H9 (cell line): ENCODE results near the gene HMGXB4. TPM values are rescaled to one million over a fixed set of nuclear protein-coding genes. Genes with fewer than 3 reads are reported as not detected.

Experiments used
- DNase-seq: peaks from one replicate; pipeline ENCODE4 v3.0.0-alpha.2; 2017
- H2AFZ ChIP-seq: one replicate; pipeline ENCODE4 v1.6.1; 2013; ENCODE audit warnings: mild to moderate bottlenecking, low read length, control low read depth, moderate library complexity
- H2AK5ac ChIP-seq: 2 replicates; pipeline ENCODE4 v1.6.1; 2013; ENCODE audit warnings: low read length, control low read depth, mixed read lengths; ENCODE audit not compliant: insufficient read length
- H2BK120ac ChIP-seq: one replicate; pipeline ENCODE4 v1.6.1; 2013; ENCODE audit warnings: low read depth, mild to moderate bottlenecking, low read length, control low read depth, inconsistent platforms; ENCODE audit not compliant: poor library complexity, severe bottlenecking
- H2BK12ac ChIP-seq: 2 replicates; pipeline ENCODE4 v1.6.1; 2013; ENCODE audit warnings: low read length, control low read depth, mixed read lengths, low read depth; ENCODE audit not compliant: insufficient read length
- H2BK15ac ChIP-seq: 2 replicates; pipeline ENCODE4 v1.6.1; 2013; ENCODE audit warnings: low read depth, low read length, control low read depth
- H2BK20ac ChIP-seq: one replicate; pipeline ENCODE4 v1.6.1; 2013; ENCODE audit warnings: low read depth, mild to moderate bottlenecking, low read length, control low read depth, inconsistent platforms; ENCODE audit not compliant: poor library complexity, severe bottlenecking
- H2BK5ac ChIP-seq: 2 replicates; pipeline ENCODE4 v1.6.1; 2013; ENCODE audit warnings: low read length, control low read depth, mixed read lengths; ENCODE audit not compliant: insufficient read length
- H3K14ac ChIP-seq: 2 replicates; pipeline ENCODE4 v1.6.1; 2013; ENCODE audit warnings: low read length, control low read depth; ENCODE audit not compliant: insufficient read depth
- H3K18ac ChIP-seq: 2 replicates; pipeline ENCODE4 v1.6.1; 2013; ENCODE audit warnings: low read depth, mild to moderate bottlenecking, mixed read lengths, low read length, control low read depth; ENCODE audit not compliant: insufficient read length
- H3K23ac ChIP-seq: 2 replicates; pipeline ENCODE4 v1.6.1; 2013; ENCODE audit warnings: low read length, control low read depth, mixed read lengths, low read depth; ENCODE audit not compliant: insufficient read length
- H3K23me2 ChIP-seq: 2 replicates; pipeline ENCODE4 v1.6.1; 2013; ENCODE audit warnings: low read depth, mild to moderate bottlenecking, mixed read lengths, low read length, control low read depth; ENCODE audit not compliant: insufficient read length, poor library complexity, severe bottlenecking
- H3K27ac ChIP-seq: 2 replicates; pipeline ENCODE4 v1.5.1; 2013; ENCODE audit warnings: low read length, control low read depth, mixed read lengths, low read depth; ENCODE audit not compliant: insufficient read length
- H3K27me3 ChIP-seq: 2 replicates; pipeline ENCODE4 v1.6.1; 2013; ENCODE audit warnings: low read length, control low read depth, inconsistent platforms; ENCODE audit not compliant: insufficient read depth
- H3K4ac ChIP-seq: 2 replicates; pipeline ENCODE4 v1.6.1; 2013; ENCODE audit warnings: low read depth, mild to moderate bottlenecking, control low read depth, inconsistent platforms, low read length, moderate library complexity
- H3K4me1 ChIP-seq: 2 replicates; pipeline ENCODE4 v1.6.1; 2013; ENCODE audit warnings: low read length, control low read depth, inconsistent platforms; ENCODE audit not compliant: insufficient read depth
- H3K4me2 ChIP-seq: 2 replicates; pipeline ENCODE4 v1.6.1; 2013; ENCODE audit warnings: low read length, control low read depth, mixed read lengths; ENCODE audit not compliant: insufficient read length, insufficient read depth
- H3K56ac ChIP-seq: 2 replicates; pipeline ENCODE4 v1.6.1; 2013; ENCODE audit warnings: low read depth, mild to moderate bottlenecking, mixed read lengths, low read length, control low read depth; ENCODE audit not compliant: insufficient read length
- H3K79me1 ChIP-seq: 2 replicates; pipeline ENCODE4 v1.6.1; 2013; ENCODE audit warnings: low read depth, mild to moderate bottlenecking, moderate library complexity, low read length, control low read depth, inconsistent platforms; ENCODE audit not compliant: insufficient read depth, poor library complexity, severe bottlenecking
- H3K79me2 ChIP-seq: 2 replicates; pipeline ENCODE4 v1.6.1; 2013; ENCODE audit warnings: low read length, control low read depth, inconsistent platforms; ENCODE audit not compliant: insufficient read depth
- H3K9ac ChIP-seq: 2 replicates; pipeline ENCODE4 v1.6.1; 2013; ENCODE audit warnings: low read length, control low read depth, mixed read lengths; ENCODE audit not compliant: insufficient read length; ENCODE audit errors: extremely low read depth
- H3K9me3 ChIP-seq: one replicate; pipeline ENCODE4 v1.6.1; 2013; ENCODE audit warnings: low read depth, low read length, inconsistent platforms; ENCODE audit not compliant: control insufficient read depth
- H3T11ph ChIP-seq: one replicate; pipeline ENCODE4 v1.6.1; 2013; ENCODE audit warnings: mild to moderate bottlenecking, low read length, control low read depth, inconsistent platforms
- H4K20me1 ChIP-seq: one replicate; pipeline ENCODE4 v1.6.1; 2013; ENCODE audit not compliant: control insufficient read depth, insufficient read length, insufficient read depth
- H4K5ac ChIP-seq: 2 replicates; pipeline ENCODE4 v1.6.1; 2013; ENCODE audit warnings: low read depth, mild to moderate bottlenecking, mixed read lengths, low read length, control low read depth; ENCODE audit not compliant: insufficient read length
- H4K8ac ChIP-seq: replicated peaks from 2 replicates; pipeline ENCODE4 v1.6.1; 2013; ENCODE audit warnings: low read length, control low read depth, mixed read lengths, low read depth; ENCODE audit not compliant: insufficient read length
- H4K91ac ChIP-seq: 2 replicates; pipeline ENCODE4 v1.6.1; 2013; ENCODE audit warnings: low read depth, mild to moderate bottlenecking, moderate library complexity, mixed read lengths, low read length, control low read depth; ENCODE audit not compliant: insufficient read length
- H3K27ac Mint-ChIP-seq, 3 experiments: 2 replicates in 2 of 3; 3 replicates in 1 of 3; pipeline ENCODE4 v1.8.0; 2020 to 2021; ENCODE audit warnings: mixed read lengths in 3 of 3, mild to moderate bottlenecking in 1 of 3, moderate library complexity in 1 of 3
- H3K27me3 Mint-ChIP-seq: 2 replicates; pipeline ENCODE4 v1.8.0; 2021; ENCODE audit warnings: low read depth, mild to moderate bottlenecking, moderate library complexity, mixed read lengths
- H3K36me3 Mint-ChIP-seq, 3 experiments: 2 replicates in 2 of 3; 3 replicates in 1 of 3; pipeline ENCODE4 v1.8.0; 2020 to 2021; ENCODE audit warnings: low read depth in 3 of 3, mixed read lengths in 3 of 3; ENCODE audit not compliant: insufficient read depth in 1 of 3
- H3K4me1 Mint-ChIP-seq, 2 experiments: 2 replicates each; pipeline ENCODE4 v1.8.0; 2020; ENCODE audit warnings: mixed read lengths in 2 of 2
- H3K4me3 Mint-ChIP-seq, 2 experiments: 2 replicates in 1 of 2; 3 replicates in 1 of 2; pipeline ENCODE4 v1.8.0; 2020 to 2021; ENCODE audit warnings: mild to moderate bottlenecking in 2 of 2, mixed read lengths in 2 of 2, moderate library complexity in 1 of 2
- H3K9me3 Mint-ChIP-seq, 2 experiments: 2 replicates in 1 of 2; 3 replicates in 1 of 2; pipeline ENCODE4 v1.8.0; 2020; ENCODE audit warnings: mild to moderate bottlenecking in 2 of 2, mixed read lengths in 2 of 2, moderate library complexity in 1 of 2
- CTCF ChIP-seq: fragments of 200-600 bp; sonication (generic); conservative IDR thresholded peaks from 3 replicates; pipeline ENCODE4 v1.8.0; 2021; ENCODE audit warnings: antibody characterized with exemption, mild to moderate bottlenecking
- WGBS: extraction: QIAGEN DNeasy Blood & Tissue Kit; methylation state at CpG from one replicate; pipeline ENCODE4 v1.1.7; 2013; ENCODE audit warnings: missing lambda C conversion rate, low lambda C conversion rate, mixed read lengths; ENCODE audit not compliant: insufficient read length; ENCODE audit errors: extremely low coverage; 5-methylcytosine and 5-hydroxymethylcytosine counted together
- total RNA-seq: library from RNA; stranded (reverse); gene quantifications from 2 replicates; pipeline ENCODE4 v1.2.1, GENCODE V29; 2021

Gene HMGXB4
- total RNA-seq, 1 experiment from 2014 or later: 33.5 TPM

GRCh38 chr22:35315855-35316745, 58.8 kb downstream of the HMGXB4 start:
- H4K20me1 ChIP-seq: peaks cover 2% of the 10 kb centered on the region
- H3K27me3 ChIP-seq: no peaks in the 10 kb centered on the region
- no peak overlapping the region for H3K9ac ChIP-seq
- no peak for TF ChIP-seq CTCF
- no peak overlapping the region for H3K4ac ChIP-seq
- no peak overlapping the region for H4K91ac ChIP-seq
- no peak overlapping the region for H3K18ac ChIP-seq
- H3K23me2 ChIP-seq: no peaks in the 10 kb centered on the region
- H3K9me3 ChIP-seq: no peaks in the 10 kb centered on the region
- H2BK12ac ChIP-seq: no peak overlapping the region
- no peak overlapping the region for H2AFZ ChIP-seq
- no peak overlapping the region for H2BK5ac ChIP-seq
- H3K4me1 ChIP-seq: no peaks in the 10 kb centered on the region
- Mint-ChIP-seq H3K4me1 (peaks cover 5 to 6% of the 10 kb centered on the region in 2 experiments; a peak in 3 of 4 replicates), H3K27me3 (no peaks in the 10 kb centered on the region), H3K4me3 (no peak overlapping the region), H3K9me3 (no peaks in the 10 kb centered on the region), H3K36me3 (peaks cover 0 to 12% (median 4%) of the 10 kb centered on the region in 3 experiments; a peak in 4 of 7 replicates), H3K27ac (peak overlapping the region in 1 of 3 experiments; percentile 11; a peak in 1 of 7 replicates)
- H2AK5ac ChIP-seq: no peak overlapping the region
- H2BK20ac ChIP-seq: no peak overlapping the region
- H3T11ph ChIP-seq: no peak overlapping the region
- H3K79me2 ChIP-seq: no peaks in the 10 kb centered on the region
- no CpG with 5 or more reads among the region's 27 CpGs for WGBS
- no peak for DNase-seq
- no peak overlapping the region for H3K27ac ChIP-seq
- H3K4me2 ChIP-seq: no peak overlapping the region
- H4K5ac ChIP-seq: no peak overlapping the region
- no peak overlapping the region for H2BK15ac ChIP-seq
- H3K56ac ChIP-seq: no peak overlapping the region
- H4K8ac ChIP-seq: no peak overlapping the region
- no peaks in the 10 kb centered on the region for H3K79me1 ChIP-seq
- H3K14ac ChIP-seq: no peak overlapping the region
- H3K23ac ChIP-seq: no peak overlapping the region
- H2BK120ac ChIP-seq: no peak overlapping the region
